MM.1S (cell line): ENCODE results near the gene PRSS36.

Experiments used
- CTCF ChIP-seq: fragments of 300-600 bp; sonication (generic); IDR thresholded peaks from 2 replicates; pipeline ENCODE4 v1.5.1; 2016; ENCODE audit warnings: antibody characterized with exemption, low read length, mixed read lengths
- EZH2phosphoT487 ChIP-seq: fragments of 300-600 bp; sonication (generic); IDR thresholded peaks from 2 replicates; pipeline ENCODE4 v1.6.1; 2018; ENCODE audit warnings: antibody characterized with exemption, low read length

DNA sequence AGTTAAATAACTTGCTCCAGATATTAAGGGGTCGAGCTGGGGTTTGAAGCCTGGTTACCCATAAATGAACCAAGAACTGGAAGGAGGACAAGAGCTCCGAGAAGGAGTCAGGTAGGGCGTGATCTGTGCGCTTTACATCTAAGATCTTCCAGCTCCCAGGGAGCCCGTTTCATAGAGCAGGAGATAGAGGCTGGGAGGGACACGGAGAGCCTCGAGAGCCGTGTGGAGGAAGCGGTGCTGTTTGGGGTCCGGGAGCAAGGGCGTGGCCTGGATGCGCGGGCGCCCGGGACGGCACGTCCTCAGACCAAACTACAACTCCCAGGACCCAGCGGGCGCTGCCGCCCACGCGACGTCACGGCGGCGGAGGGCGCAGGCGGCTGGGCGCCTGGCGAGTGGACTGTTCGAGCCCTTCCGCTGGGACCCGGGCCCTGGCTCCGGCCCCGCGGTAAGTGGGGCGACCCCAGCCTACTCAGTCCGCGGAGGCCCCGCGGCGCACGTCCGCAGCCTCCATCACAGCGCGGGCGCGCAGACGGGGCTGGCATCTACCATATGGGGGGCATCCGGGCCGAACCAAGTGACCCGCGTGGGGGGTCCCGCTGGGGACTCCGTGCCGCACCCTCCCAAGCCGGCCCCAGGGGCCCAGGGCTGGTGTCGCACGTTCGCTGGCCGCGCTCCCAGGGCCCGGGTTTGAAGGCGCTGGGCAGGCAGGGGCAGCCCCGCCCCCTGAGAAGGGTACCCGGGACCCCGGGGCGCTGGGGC, 41.7 kb downstream of the PRSS36 start, which contains the start of gene BCKDK:
- TF ChIP-seq CTCF (no peak), EZH2phosphoT487 (no peak)
